HG03064 (cell line): ENCODE data around the gene DUS4L.

Experiments used
- ATAC-seq: cut with Tn5 transposase; IDR thresholded peaks from one replicate; pipeline ENCODE4 v1.9.1; 2021; ENCODE audit warnings: low read depth; ENCODE audit not compliant: unreplicated experiment

The DUS4L gene

GRCh38 chr7:107579885-107580715 is 16.3 kb downstream of the DUS4L start, which contains the start of gene BCAP29:
Gene BCAP29, plus strand, starts transcription at chr7:107580246. Its CDS starts 527 bp downstream, at chr7:107580773.
- ATAC-seq: peak; percentile 87

GRCh38 chr7:107580716-107581383 is 17.1 kb downstream of the DUS4L start:
- no peak for ATAC-seq

DNA sequence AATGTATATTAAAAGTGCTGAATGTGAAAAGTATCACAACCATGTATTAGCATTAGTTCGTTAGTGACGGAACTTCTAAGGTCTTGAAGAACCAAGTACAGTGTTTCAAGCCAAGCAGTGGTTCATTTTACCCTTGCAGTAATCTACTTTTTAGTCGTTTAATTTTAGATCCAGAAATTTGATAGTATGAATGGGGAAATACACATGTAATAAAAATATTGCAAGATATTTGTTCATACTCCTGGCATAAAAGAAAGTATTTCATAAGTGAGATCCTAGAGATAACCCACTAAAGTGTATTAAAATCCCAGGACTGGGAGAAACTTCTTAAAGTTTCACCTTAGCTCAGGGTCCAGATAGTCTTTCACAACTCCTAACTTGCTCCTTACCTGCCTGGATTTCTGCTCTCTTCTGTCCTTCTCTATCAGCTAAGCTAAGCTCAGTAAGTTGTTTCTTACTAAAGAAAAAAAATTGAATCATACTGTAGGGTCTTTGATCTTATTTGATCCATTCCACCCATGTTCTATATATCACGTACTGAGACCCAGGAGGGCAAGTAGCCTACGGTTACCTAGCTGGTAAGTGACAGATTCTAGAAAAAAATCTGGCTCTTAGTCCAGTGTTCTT is 17.7 kb downstream of the DUS4L start:
- no peak for ATAC-seq

- no peak for ATAC-seq
Observed at GRCh38 chr7:107582875-107583274, 19.1 kb downstream of the DUS4L start.

DNA sequence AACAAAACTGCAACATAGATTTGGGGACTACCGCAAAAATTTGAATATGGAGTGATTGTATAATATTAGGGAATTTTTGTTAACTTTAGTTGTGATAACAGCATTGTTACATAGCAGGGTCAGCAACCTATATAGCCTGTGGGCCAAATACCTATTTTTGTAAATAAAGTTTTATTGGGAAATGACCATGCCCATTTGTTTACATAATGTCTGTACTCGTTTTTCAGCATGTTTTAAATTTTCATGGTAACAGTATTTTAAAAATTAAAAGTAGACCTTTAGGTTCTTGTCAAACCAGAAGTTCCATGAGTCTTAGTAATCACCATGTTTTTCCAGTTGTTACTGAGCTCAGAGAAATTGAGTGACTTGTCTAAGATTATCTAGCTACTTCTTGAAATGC is 20.9 kb downstream of the DUS4L start:
- no peak for ATAC-seq

DNA sequence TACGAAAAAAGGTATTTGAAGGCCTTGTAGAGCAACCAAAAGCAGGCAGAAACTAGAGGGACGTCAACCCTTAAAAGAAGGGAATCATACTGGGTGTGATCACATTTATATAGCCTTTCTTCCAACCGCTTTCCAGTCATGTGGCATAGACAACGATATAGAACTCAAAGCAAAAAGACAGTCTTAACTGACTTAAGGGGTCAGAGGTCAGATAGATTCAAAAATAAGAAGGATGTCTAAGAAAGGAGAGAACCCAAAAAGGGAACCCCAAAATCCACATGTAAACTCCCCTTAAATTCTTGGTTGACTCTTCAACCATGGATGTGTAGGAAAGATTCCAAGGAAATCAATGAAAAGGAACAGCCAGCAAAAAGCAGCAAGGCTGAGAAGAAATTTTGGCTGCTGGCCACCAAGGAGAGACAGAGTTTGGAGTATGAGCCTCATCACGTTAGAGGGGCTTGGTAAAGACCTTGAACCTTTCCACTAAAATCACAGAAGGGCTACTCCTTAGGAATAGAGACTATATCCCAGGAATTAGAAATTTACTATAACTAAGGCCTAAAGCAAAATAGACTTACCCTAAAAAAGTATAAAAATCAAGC is 24.9 kb downstream of the DUS4L start:
- no peak for ATAC-seq

DNA sequence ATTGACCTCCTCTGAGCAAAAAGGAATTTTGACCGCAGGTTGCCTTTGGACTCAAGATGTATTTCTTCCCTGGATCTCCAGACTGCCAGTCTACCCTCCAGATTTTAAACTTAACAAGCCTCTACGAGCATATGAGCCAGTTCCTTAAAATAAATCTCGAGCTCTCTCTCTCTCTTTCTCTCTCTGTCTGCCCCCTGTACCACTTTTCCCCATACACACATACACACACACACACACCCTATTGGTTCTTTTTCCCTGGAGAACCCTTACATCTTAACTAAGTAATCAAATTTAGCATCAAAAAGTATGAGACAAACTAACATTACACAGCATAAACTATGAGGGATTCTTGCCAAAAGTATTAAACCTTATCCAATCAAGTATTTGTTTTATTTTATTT is 27.6 kb downstream of the DUS4L start:
- no peak for ATAC-seq

DNA sequence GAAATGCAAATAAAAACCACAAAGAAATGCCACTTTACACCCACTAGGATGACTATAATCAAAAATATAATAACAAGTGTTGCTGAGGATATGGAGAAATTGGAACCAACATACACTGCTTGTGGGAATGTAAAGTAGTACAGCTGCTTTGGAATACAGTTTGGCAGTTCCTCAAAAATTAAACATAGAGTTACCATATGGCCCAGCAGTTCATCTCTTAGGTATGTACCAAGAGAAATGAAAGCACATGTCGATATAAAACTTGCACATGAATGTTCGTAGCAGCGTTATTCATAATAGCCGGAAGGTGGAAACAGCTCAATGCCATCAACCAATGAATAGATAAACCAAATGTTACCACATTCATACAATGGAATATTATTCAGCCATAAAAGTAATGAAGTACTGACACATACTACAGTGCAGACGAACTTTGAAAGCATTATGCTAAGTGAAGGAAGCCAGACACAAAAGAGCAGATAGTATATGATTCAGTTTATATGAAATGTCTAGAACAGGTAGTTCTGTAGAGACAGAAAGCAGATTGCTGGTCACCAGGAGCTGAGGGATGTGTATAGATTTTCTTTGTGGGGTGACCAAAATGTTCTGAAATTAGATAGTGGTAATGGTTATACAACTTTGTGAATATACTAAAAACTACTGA is 28.7 kb downstream of the DUS4L start:
- ATAC-seq: no peak

DNA sequence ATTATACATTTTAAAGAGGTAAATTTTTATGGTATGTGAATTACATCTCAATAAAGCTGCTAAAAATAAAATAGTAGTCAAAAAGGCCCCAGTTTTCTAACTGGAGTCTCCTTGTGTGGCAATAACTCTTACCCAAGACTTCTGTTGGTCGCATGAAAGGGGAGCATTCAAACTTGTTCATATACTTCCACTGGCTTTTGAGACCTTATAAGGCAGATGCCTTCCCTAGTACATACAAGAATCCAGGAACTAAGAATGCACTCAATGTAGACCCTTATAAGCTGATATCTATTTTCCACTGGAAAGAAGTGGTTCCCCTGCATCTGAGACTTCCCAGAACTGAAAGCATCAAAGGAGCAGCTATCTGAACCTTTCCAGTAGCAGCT is 29.2 kb downstream of the DUS4L start:
- no peak for ATAC-seq

DNA sequence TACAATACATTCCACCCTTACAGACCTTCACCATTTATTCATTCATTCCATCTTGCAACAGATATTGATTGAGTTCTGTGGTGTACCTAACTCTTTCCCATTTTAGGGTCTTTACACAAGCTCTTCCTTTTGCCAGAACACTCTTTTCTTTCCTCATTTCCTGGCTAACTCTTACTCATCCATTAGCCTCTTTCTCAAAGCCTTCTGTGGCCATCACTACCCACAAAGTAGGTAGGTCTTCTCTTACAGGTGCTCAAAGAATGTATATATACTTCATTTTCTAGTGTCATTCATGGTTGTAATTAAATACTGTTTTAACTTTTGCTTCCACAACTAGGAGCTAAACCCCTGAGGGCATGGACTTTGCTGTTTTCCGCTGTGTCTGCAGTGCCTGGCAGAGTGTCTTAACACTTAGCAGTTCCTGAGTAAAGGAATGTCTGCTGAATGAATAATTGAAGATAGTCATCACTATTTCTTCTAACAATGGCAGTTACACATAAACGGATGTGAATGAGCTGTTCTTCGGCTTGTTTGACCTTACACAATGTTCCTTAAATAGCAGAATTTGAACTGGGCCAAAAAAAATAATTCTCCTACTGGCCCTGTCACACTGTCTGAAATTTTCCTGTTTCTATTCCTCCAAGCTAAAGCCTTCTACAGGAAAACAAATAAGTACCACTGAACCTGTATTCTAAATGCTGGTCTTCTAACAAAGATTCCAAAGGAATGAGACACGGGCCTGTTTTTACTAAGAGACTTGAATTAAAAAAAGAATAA is 31.4 kb downstream of the DUS4L start:
- no peak for ATAC-seq

GRCh38 chr7:107596881-107597581 is 33.3 kb downstream of the DUS4L start:
- no peak for ATAC-seq

- no peak for ATAC-seq
Observed at GRCh38 chr7:107597582-107597916, 33.8 kb downstream of the DUS4L start.

DNA sequence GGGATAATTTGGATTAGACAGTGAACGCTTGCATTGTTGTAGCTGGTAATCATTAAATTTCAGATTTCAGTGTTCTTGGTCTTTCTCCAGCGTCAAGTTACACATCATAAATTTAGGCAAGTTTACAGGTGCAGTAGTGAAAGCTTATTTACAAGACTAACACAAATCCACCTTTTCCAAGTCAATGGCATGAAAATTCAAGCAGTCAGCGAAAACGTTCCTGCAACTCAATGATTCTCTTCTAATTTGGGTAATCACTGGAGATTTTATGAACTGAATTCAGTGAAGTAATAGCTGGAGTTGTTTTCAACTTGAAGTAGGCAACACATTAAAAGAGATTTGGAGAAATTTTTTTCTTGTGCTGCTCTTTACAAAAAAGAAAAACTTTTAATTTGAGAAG is 34.2 kb downstream of the DUS4L start:
- no peak for ATAC-seq

GRCh38 chr7:107599262-107599661 is 35.5 kb downstream of the DUS4L start:
- no peak for ATAC-seq

- no peak for ATAC-seq
Observed at GRCh38 chr7:107600816-107601215, 37.0 kb downstream of the DUS4L start.

DNA sequence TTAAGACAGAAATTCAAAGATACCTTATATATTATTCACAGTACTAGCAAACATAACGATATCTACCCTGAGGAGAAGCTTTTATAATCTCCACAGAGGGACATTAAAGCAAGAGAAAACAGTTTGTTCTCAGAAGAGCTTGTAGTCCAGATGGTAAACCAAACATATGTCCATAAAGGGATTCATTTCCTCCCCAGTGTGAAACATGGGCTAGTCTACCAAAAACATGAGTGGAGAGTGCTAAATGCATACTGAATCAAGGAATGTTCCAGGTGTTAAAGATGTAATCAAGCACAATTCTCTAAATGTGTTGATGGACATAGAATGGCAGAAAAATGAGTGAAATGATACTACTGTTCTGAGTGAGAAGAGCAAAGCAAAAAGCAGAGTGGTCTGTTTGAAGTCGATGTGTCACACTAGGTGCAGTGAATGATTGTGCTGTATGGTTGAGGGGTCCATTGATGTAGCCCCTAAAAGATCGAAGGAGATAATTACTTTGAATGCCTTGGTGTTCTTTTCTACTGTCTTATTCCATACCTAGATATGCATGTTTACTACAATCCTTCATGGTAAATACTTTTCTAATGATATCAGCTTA is 41.5 kb downstream of the DUS4L start:
- ATAC-seq: no peak

DNA sequence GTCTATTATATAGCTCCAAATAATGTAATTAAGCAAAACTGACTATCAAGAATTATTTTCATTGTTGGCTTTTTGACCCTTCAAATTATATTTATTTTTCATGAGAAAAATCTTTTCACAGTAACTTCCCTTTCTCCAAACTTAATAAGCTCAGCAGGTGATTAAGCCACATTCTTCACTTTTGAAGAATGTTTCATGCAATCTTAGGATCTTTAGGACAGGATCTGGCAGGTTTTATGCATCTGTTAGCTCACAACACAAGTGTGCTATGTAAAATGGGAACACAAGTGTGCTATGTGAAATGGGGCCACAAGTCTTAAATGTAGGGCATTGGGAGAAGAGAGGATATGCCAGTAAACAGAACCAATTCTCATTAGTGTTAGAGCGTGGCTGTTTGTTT is 42.5 kb downstream of the DUS4L start:
- no peak for ATAC-seq

- no peak for ATAC-seq
Observed at GRCh38 chr7:107609811-107610261, 46.1 kb downstream of the DUS4L start.

DNA sequence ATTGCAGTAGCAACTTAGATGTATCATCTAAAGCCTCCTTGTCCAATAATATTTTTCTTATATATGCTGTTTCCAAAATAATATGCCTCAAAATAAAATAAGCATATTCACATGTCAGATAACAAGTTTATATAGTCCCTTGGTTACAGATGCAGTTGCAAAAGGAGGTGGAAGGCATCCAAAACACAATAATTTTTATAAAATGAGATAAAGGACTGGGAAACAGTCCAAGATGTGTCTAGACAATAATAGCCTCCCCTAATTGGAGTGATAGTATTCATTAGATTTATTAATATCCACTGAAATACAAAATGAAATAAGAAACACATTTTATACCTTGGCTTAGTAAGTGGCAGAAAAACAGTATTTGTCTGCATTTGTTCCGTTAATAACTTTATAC is 46.6 kb downstream of the DUS4L start:
- no peak for ATAC-seq
